ENCODE measurements around the gene LPIN1. TPM values are rescaled to one million over a fixed set of nuclear protein-coding genes. Genes with fewer than 3 reads are reported as not detected.

The LPIN1 gene
- total RNA-seq, 1 donor from 2014 or later, result 23.4 TPM

GRCh38 chr2:11829947-11830707, 83.7 kb downstream of the LPIN1 start:
- Histone ChIP-seq H3K4me3 (ENCODE audit: insufficient read depth, low read depth, low read length) (peak overlapping the region; percentile 57), H3K4me1 (ENCODE audit: insufficient read depth, low read length) (peaks cover 34% of the 10 kb centered on the region), H3K36me3 (ENCODE audit: insufficient read depth, low read length) (peaks cover 6% of the 10 kb centered on the region), H3K27ac (ENCODE audit: low read depth, low read length) (peak overlapping the region; percentile 81), H4K20me1 (ENCODE audit: insufficient read depth, low read length) (no peaks in the 10 kb centered on the region), H2AFZ (ENCODE audit: low read depth, low read length) (peak overlapping the region; percentile 48), H3K4me2 (ENCODE audit: low read length) (peak overlapping the region; percentile 87), H3K79me2 (ENCODE audit: insufficient read depth, low read length) (no peaks in the 10 kb centered on the region), H3K9me3 (ENCODE audit: insufficient read depth, low read depth, low read length) (no peaks in the 10 kb centered on the region), H3K27me3 (ENCODE audit: insufficient read depth, low read length) (no peaks in the 10 kb centered on the region), H3K9ac (ENCODE audit: low read length) (peak overlapping the region; percentile 75)
- Mint-ChIP-seq H3K36me3 (ENCODE audit: low read depth, unreplicated experiment) (no peaks in the 10 kb centered on the region), H3K4me1 (ENCODE audit: low read depth, unreplicated experiment) (peaks cover 31% of the 10 kb centered on the region), H3K27ac (ENCODE audit: unreplicated experiment) (peak overlapping the region; percentile 93), H3K9me3 (ENCODE audit: unreplicated experiment) (peaks cover 10% of the 10 kb centered on the region), H3K27me3 (ENCODE audit: low read depth, unreplicated experiment) (peaks cover 4% of the 10 kb centered on the region), H3K4me3 (ENCODE audit: unreplicated experiment) (peak overlapping the region; percentile 67)
- FAIRE-seq, result peak; percentile 64
- TF ChIP-seq CTCF (IDR thresholded peaks at IDR 0.05; ENCODE audit: insufficient read depth, low read depth, low read length) (peak; percentile 32), EZH2 (IDR thresholded peaks at IDR 0.05; ENCODE audit: insufficient read depth, low read length) (no peak)
- peak; percentile 99 for DNase-seq (ENCODE audit: low read depth)

- Histone ChIP-seq H3K36me3 (ENCODE audit: insufficient read depth, low read length) (peaks cover 6% of the 10 kb centered on the region), H2AFZ (ENCODE audit: low read depth, low read length) (peak overlapping the region; percentile 48), H3K4me3 (ENCODE audit: insufficient read depth, low read depth, low read length) (peak overlapping the region; percentile 57), H3K79me2 (ENCODE audit: insufficient read depth, low read length) (no peaks in the 10 kb centered on the region), H3K9me3 (ENCODE audit: insufficient read depth, low read depth, low read length) (no peaks in the 10 kb centered on the region), H3K27ac (ENCODE audit: low read depth, low read length) (peak overlapping the region; percentile 81), H3K27me3 (ENCODE audit: insufficient read depth, low read length) (no peaks in the 10 kb centered on the region), H4K20me1 (ENCODE audit: insufficient read depth, low read length) (no peaks in the 10 kb centered on the region), H3K9ac (ENCODE audit: low read length) (peak overlapping the region; percentile 75), H3K4me2 (ENCODE audit: low read length) (peak overlapping the region; percentile 87), H3K4me1 (ENCODE audit: insufficient read depth, low read length) (peaks cover 34% of the 10 kb centered on the region)
- Mint-ChIP-seq H3K4me1 (ENCODE audit: low read depth, unreplicated experiment) (peaks cover 31% of the 10 kb centered on the region), H3K27me3 (ENCODE audit: low read depth, unreplicated experiment) (peaks cover 2% of the 10 kb centered on the region), H3K4me3 (ENCODE audit: unreplicated experiment) (peak overlapping the region; percentile 67), H3K27ac (ENCODE audit: unreplicated experiment) (peak overlapping the region; percentile 93), H3K36me3 (ENCODE audit: low read depth, unreplicated experiment) (no peaks in the 10 kb centered on the region), H3K9me3 (ENCODE audit: unreplicated experiment) (peaks cover 10% of the 10 kb centered on the region)
- TF ChIP-seq CTCF (IDR thresholded peaks at IDR 0.05; ENCODE audit: insufficient read depth, low read depth, low read length) (no peak), EZH2 (IDR thresholded peaks at IDR 0.05; ENCODE audit: insufficient read depth, low read length) (no peak)
- DNase-seq (ENCODE audit: low read depth) (no peak), FAIRE-seq (no peak)
Measured at GRCh38 chr2:11830708-11831301, 84.4 kb downstream of the LPIN1 start.
